ENCODE data around the gene DTNBP1.

Gene DTNBP1

DNA sequence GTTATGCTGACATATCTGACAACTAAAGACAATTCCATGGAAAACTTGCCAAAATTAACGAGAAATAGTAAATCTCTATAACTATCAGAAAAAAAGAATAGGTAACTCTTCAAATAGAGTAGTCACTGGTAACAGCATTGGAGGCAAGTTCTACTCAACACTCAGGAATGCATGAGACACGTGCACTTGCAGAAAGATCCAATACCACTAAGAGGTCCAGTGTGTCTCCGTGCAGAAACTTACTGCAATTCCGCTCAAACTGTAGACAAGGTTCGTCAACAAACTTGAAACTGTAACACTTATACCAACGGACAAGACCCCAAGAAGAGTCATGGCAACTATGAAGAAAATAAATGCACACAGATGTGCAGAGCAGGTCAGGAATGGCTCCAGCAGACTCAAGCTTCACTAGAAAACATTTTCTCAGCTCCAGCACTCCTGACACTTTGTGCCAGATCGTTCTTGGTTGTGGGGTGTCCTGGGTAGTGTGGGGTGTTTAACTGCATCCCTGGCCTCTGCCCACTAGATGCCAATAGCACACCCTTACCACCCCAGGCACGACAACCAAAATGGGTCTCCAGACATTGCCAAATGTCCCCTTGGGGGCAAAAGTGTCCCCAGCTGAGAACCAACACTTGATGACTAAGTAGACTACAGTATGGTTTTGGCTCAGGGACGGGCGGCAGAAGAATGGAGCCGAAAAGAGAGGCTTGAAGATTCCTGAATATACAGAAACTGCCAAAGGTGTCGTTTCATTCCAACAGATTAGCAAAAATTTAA is 134.8 kb downstream of the DTNBP1 start:
- in situ Hi-C loops (cut with HindIII; ENCODE audit: low sequenced_read_pairs) = no loop called here
- DNase-seq (ENCODE audit: low read depth, low spot score) = no peak
- H3K4me3 ChIP-seq (ENCODE audit: low read depth, low read length) = no peak overlapping the region
- TF ChIP-seq, protein P1, sequence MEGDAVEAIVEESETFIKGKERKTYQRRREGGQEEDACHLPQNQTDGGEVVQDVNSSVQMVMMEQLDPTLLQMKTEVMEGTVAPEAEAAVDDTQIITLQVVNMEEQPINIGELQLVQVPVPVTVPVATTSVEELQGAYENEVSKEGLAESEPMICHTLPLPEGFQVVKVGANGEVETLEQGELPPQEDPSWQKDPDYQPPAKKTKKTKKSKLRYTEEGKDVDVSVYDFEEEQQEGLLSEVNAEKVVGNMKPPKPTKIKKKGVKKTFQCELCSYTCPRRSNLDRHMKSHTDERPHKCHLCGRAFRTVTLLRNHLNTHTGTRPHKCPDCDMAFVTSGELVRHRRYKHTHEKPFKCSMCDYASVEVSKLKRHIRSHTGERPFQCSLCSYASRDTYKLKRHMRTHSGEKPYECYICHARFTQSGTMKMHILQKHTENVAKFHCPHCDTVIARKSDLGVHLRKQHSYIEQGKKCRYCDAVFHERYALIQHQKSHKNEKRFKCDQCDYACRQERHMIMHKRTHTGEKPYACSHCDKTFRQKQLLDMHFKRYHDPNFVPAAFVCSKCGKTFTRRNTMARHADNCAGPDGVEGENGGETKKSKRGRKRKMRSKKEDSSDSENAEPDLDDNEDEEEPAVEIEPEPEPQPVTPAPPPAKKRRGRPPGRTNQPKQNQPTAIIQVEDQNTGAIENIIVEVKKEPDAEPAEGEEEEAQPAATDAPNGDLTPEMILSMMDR (IDR thresholded peaks at IDR 0.05; ENCODE audit: low read depth, low read length) = no peak

DNA sequence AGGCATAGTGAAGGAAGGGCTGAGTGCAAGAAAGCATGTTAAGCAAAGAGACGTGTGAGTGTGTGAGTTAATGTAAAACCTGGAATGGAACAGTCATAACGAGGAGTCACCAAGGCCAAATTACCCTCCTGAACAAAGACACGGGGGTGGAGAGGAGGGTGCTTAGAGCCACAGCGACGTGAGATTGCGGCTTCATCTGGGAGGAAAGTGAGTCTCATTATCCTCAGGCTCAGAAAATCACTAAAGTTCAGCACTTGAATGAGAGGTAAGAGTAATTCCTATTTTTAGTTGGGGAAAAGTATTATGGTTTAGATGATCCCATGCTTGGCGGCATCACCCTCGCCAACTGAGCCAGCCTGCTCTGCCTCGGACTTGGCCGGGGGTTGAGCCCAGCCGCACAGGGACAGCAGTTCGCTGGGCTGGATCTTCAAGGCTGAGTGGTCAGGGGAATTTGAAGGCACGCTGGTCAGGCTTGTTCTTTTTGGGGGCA is 136.6 kb downstream of the DTNBP1 start:
- DNase-seq (ENCODE audit: low read depth, low spot score) = no peak
- in situ Hi-C loops (cut with HindIII; ENCODE audit: low sequenced_read_pairs) = no loop called here
- no peak overlapping the region for H3K4me3 ChIP-seq (ENCODE audit: low read depth, low read length)
- TF ChIP-seq, protein P1 (IDR thresholded peaks at IDR 0.05; ENCODE audit: low read depth, low read length) = no peak

DNA sequence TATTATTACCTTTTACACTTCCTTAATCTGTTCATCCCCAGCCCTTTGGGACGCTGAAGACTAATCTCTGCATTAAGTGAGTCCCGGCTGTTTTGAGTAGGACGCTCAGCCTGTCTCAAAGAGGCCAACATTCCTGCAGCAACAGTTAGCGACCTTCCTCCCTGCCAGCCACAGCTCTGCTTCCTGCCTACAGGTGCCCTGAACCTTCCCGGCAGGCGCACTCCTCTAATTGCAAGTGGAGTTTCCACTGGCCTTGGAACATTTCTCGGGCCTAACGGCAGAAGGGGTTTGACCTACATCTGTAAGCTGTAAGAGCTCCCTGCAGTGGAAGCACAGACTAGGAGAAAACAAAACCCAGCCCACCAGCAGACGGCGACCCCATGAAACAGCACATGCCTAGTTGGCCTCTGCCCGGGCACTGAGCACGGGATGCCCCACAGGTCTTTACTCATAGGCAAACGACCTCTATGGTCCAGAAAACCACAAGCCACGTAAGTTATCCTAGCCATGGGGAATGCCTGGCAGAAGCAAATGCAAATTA is 137.9 kb downstream of the DTNBP1 start:
- no peak for DNase-seq (ENCODE audit: low read depth, low spot score)
- H3K4me3 ChIP-seq (ENCODE audit: low read depth, low read length) = no peak overlapping the region
- TF ChIP-seq, protein P1 (IDR thresholded peaks at IDR 0.05; ENCODE audit: low read depth, low read length) = no peak
- in situ Hi-C loops (cut with HindIII; ENCODE audit: low sequenced_read_pairs) = no loop called here

DNA sequence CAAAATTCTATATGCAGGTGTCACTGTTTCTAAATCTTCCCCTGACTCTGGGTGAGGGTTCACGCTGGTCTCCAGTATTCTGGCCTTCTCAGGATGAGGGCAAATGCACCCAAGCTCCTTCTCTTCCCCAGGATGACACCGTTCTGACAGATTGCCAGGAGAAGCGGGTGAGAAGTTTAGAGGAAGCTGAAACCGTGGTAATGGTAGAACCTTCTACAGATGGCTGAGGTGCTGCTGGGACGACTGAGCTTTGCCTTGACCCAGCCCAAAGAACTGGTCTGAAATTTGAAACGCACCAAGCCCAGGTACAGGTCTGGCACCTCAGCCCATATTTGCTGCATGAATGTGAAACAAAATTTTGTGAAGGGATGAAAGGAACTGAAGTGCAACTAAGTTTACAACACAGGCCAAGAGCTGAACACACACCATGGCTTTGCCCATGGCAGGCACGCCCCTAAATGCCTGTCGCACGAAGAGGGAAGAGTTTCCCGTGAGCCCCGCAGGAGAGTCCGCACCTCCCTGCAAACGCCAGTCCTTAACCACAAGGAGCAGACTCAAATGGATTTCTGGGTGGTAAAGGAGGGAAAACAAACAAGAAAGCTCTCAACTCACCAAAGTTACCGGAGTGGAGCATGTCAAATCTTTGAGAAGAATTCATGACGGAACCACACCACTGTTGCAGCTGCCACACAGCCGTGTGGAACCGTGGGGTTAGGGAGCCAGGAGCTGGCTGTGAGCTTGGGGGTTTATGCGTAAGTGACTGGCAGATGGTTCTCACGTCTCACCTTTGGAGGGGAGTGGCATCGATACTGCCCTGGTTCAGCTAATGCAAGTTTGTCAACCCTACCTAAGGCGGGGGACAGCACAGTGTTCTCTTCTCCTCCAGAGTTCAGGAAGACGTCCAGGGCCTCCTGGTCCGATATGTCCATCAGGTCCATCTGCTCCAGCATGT is 138.9 kb downstream of the DTNBP1 start:
- DNase-seq (ENCODE audit: low read depth, low spot score) = no peak
- no peak overlapping the region for H3K4me3 ChIP-seq (ENCODE audit: low read depth, low read length)
- TF ChIP-seq, protein P1 (IDR thresholded peaks at IDR 0.05; ENCODE audit: low read depth, low read length) = no peak
- in situ Hi-C loops (cut with HindIII; ENCODE audit: low sequenced_read_pairs) = no loop called here

DNA sequence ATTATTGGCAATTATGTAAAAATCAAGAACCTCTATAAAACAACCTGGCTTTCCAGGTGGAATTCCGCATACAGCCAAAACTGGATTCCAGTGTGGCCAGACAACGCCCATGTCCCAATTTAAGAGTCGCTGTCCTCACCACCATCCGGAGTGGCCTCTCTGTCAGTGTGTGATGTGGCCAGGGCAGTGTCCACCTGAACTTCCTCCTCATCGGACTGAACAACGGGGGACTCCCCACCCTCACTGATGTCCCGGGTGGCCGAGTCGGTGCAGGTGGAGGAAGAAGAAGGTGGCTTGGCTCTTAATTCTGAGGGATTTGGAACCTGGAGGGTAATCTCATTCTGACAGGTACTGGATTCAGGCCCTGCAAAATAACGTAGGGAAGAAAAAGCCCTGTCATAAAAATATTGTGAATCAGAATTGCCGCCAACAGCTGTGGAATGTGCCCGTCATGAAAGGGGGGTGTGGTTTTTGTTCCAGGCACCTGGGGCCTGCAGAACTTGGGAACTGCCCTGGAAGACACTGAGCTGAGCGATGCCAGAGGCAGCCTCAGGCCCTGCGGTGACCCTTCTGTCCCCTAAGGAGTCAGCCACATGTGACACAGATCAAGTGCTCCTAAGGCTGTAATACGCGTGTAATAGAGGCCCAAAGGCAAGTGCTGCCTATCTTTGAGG is 139.8 kb downstream of the DTNBP1 start:
- no peak overlapping the region for H3K4me3 ChIP-seq (ENCODE audit: low read depth, low read length)
- no peak for DNase-seq (ENCODE audit: low read depth, low spot score)
- TF ChIP-seq, protein P1 (IDR thresholded peaks at IDR 0.05; ENCODE audit: low read depth, low read length) = no peak
- in situ Hi-C loops (cut with HindIII; ENCODE audit: low sequenced_read_pairs) = no loop called here

DNA sequence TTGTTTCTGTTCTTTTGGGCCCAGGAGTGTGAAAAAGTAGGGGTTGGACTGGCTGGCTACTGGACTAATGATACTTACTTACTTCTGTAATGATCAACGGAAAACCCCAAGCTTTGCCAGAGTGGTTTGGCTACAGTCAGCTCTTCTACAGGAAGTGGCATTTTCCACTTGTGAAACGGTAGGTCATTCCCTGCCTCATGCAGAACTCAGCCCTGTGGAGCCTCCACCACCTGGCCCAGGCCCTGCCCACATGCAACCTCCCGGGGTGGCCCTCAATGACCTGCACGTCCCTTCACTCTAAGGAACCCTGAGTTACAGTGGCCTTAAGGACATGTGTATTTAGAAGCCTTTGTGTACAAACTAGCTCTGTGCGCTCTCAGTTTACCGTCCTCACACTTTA is 140.4 kb downstream of the DTNBP1 start:
- H3K4me3 ChIP-seq (ENCODE audit: low read depth, low read length) = no peak overlapping the region
- TF ChIP-seq, protein P1 (IDR thresholded peaks at IDR 0.05; ENCODE audit: low read depth, low read length) = no peak
- DNase-seq (ENCODE audit: low read depth, low spot score) = peak; percentile 39
- in situ Hi-C loops (cut with HindIII; ENCODE audit: low sequenced_read_pairs) = no loop called here
